SK-N-SH treated with all-trans-retinoic acid at 6 μM for 48 hours (cell line): Measurements from ENCODE around the gene PRR29.

Experiments
- ATAC-seq: fragments of 200-7000 bp; cut with Tn5 transposase; 3 replicates; pipeline ENCODE4 v1.9.1; 2020; ENCODE audit warnings: mild to moderate bottlenecking, moderate library complexity
- ARNTL ChIP-seq: fragments of 450-650 bp; formaldehyde crosslinking; IDR thresholded peaks from 2 replicates; pipeline ENCODE4 v1.5.0; 2020; ENCODE audit warnings: low read depth, mild to moderate bottlenecking, moderate library complexity, borderline replicate concordance
- BACH2 ChIP-seq: fragments of 250-450 bp; sonication (Bioruptor Pico); IDR thresholded peaks from 2 replicates; pipeline ENCODE4 v1.9.0; 2021; ENCODE audit warnings: mild to moderate bottlenecking, borderline replicate concordance
- CSRNP3 ChIP-seq: fragments of 250-450 bp; sonication (Bioruptor Pico); IDR thresholded peaks from 2 replicates; pipeline ENCODE4 v1.5.1; 2021; ENCODE audit warnings: mild to moderate bottlenecking, moderate library complexity
- GLIS3 ChIP-seq: fragments of 250-450 bp; sonication (Bioruptor Pico); IDR thresholded peaks from 2 replicates; pipeline ENCODE4 v1.5.0; 2020; ENCODE audit warnings: mild to moderate bottlenecking, moderate library complexity
- ISL1 ChIP-seq: fragments of 250-450 bp; sonication (Bioruptor Pico); IDR thresholded peaks from 2 replicates; pipeline ENCODE4 v2.1.2; 2022; ENCODE audit warnings: mild to moderate bottlenecking, moderate library complexity
- OSR1 ChIP-seq: fragments of 250-450 bp; sonication (Bioruptor Pico); IDR thresholded peaks from 2 replicates; pipeline ENCODE4 v1.8.0; 2022; ENCODE audit warnings: moderate library complexity, mild to moderate bottlenecking, inconsistent platforms
- PATZ1 ChIP-seq: fragments of 250-450 bp; sonication (Bioruptor Pico); IDR thresholded peaks from 2 replicates; pipeline ENCODE4 v1.8.0; 2020; ENCODE audit warnings: mild to moderate bottlenecking, moderate library complexity, borderline replicate concordance
- POU6F1 ChIP-seq: fragments of 250-450 bp; sonication (Bioruptor Pico); IDR thresholded peaks from 2 replicates; pipeline ENCODE4 v1.8.0; 2021; ENCODE audit warnings: low read depth, mild to moderate bottlenecking, moderate library complexity, borderline replicate concordance
- PPARA ChIP-seq: fragments of 250-450 bp; sonication (Bioruptor Pico); IDR thresholded peaks from 2 replicates; pipeline ENCODE4 v1.5.0; 2020; ENCODE audit warnings: mild to moderate bottlenecking, borderline replicate concordance
- SNAI2 ChIP-seq: fragments of 250-450 bp; sonication (Bioruptor Pico); IDR thresholded peaks from 2 replicates; pipeline ENCODE4 v1.5.0; 2020; ENCODE audit warnings: mild to moderate bottlenecking, moderate library complexity
- TCF4 ChIP-seq: fragments of 250-450 bp; sonication (Bioruptor Pico); IDR thresholded peaks from 2 replicates; pipeline ENCODE4 v1.8.0; 2021; ENCODE audit warnings: mild to moderate bottlenecking, moderate library complexity, borderline replicate concordance
- TOX ChIP-seq: fragments of 250-450 bp; sonication (Bioruptor Pico); IDR thresholded peaks from 2 replicates; pipeline ENCODE4 v1.8.0; 2021; ENCODE audit warnings: mild to moderate bottlenecking, moderate library complexity, borderline replicate concordance
- TSHZ2 ChIP-seq: fragments of 250-450 bp; sonication (Bioruptor Pico); IDR thresholded peaks from 2 replicates; pipeline ENCODE4 v1.5.0; 2020; ENCODE audit warnings: mild to moderate bottlenecking, moderate library complexity
- ZC3H10 ChIP-seq: fragments of 250-450 bp; sonication (Bioruptor Pico); IDR thresholded peaks from 2 replicates; pipeline ENCODE4 v1.5.1; 2021; ENCODE audit warnings: mild to moderate bottlenecking, moderate library complexity
- ZFP3 ChIP-seq: fragments of 250-450 bp; sonication (Bioruptor Pico); IDR thresholded peaks from 2 replicates; pipeline ENCODE4 v1.5.0; 2020; ENCODE audit warnings: mild to moderate bottlenecking, moderate library complexity
- ZFP30 ChIP-seq: fragments of 450-650 bp; formaldehyde crosslinking; IDR thresholded peaks from 2 replicates; pipeline ENCODE4 v1.5.0; 2022; ENCODE audit warnings: mild to moderate bottlenecking, moderate library complexity
- ZNF565 ChIP-seq: fragments of 450-650 bp; formaldehyde crosslinking; conservative IDR thresholded peaks from 2 replicates; pipeline ENCODE4 v1.5.0; 2020; ENCODE audit warnings: low read depth, mild to moderate bottlenecking, moderate library complexity
- ZNF70 ChIP-seq: fragments of 450-650 bp; formaldehyde crosslinking; IDR thresholded peaks from 2 replicates; pipeline ENCODE4 v1.5.0; 2020; ENCODE audit warnings: mild to moderate bottlenecking, moderate library complexity
- ZNF8 ChIP-seq: fragments of 450-650 bp; formaldehyde crosslinking; IDR thresholded peaks from 2 replicates; pipeline ENCODE4 v1.5.0; 2020; ENCODE audit warnings: mild to moderate bottlenecking, moderate library complexity

Gene PRR29

GRCh38 chr17:63960430-63960829 lies 37.7 kb upstream of the PRR29 start:
- no peak for ATAC-seq
- TF ChIP-seq TSHZ2 (CRISPR knock-in tag), result no peak
- no peak for TF ChIP-seq TOX (CRISPR knock-in tag)

GRCh38 chr17:63961355-63962212 lies 36.6 kb upstream of the PRR29 start:
- TF ChIP-seq OSR1 (CRISPR knock-in tag) (no peak), ZC3H10 (CRISPR knock-in tag) (no peak), ZNF8 (CRISPR knock-in tag) (no peak), TOX (CRISPR knock-in tag) (no peak), ARNTL (CRISPR knock-in tag) (no peak), PATZ1 (CRISPR knock-in tag) (no peak), ZFP3 (CRISPR knock-in tag) (no peak)
- TF ChIP-seq, all 23 proteins: peak for 0
- ATAC-seq, result peak; percentile 34; the same call in 2 of the 3 replicates

- no peak for TF ChIP-seq GLIS3
- no peak for TF ChIP-seq SNAI2 (CRISPR knock-in tag)
- TF ChIP-seq ISL1 (CRISPR knock-in tag), result no peak
- TF ChIP-seq BACH2, result no peak
- no peak for TF ChIP-seq PATZ1 (CRISPR knock-in tag)
- TF ChIP-seq CSRNP3 (CRISPR knock-in tag), result no peak
- TF ChIP-seq ZFP3 (CRISPR knock-in tag), result no peak
- TF ChIP-seq TCF4 (CRISPR knock-in tag), result no peak
- no peak for TF ChIP-seq ZFP30 (CRISPR knock-in tag)
- TF ChIP-seq ZC3H10 (CRISPR knock-in tag), result no peak
- no peak for TF ChIP-seq ZNF70
- ATAC-seq, result no peak
Observed at GRCh38 chr17:63962298-63962744, 35.8 kb upstream of the PRR29 start.

- no peak for ATAC-seq
- TF ChIP-seq ISL1 (CRISPR knock-in tag) (no peak), ZNF565 (CRISPR knock-in tag) (no peak), ZFP30 (CRISPR knock-in tag) (no peak), TSHZ2 (CRISPR knock-in tag) (no peak), PATZ1 (CRISPR knock-in tag) (no peak), ZFP3 (CRISPR knock-in tag) (no peak), BACH2 (no peak), PPARA (CRISPR knock-in tag) (no peak), GLIS3 (no peak), POU6F1 (CRISPR knock-in tag) (no peak), ZC3H10 (CRISPR knock-in tag) (no peak)
Observed at GRCh38 chr17:63963123-63963522, 35.0 kb upstream of the PRR29 start.
